B cell (primary cell): Measurements from ENCODE around the gene URGCP. TPM values are rescaled to one million over a fixed set of nuclear protein-coding genes. Genes with fewer than 3 reads are reported as not detected.

ENCODE experiments used
- ATAC-seq: fragments of 200-7000 bp; cut with Tn5 transposase; one replicate; pipeline ENCODE4 v1.10.0; 2021; ENCODE audit warnings: low read depth, mild to moderate bottlenecking, moderate number of reproducible peaks, moderate library complexity
- CTCF ChIA-PET: fragments of 350-600 bp; sonication (Branson Sonifier 250); formaldehyde crosslinking; loops from one replicate; lab custom pipeline; 2021; ENCODE audit warnings: antibody characterized with exemption, inconsistent platforms; lab: Charles Lee
- POLR2A ChIA-PET: fragments of 350-600 bp; sonication (Branson Sonifier 250); formaldehyde crosslinking; loops from one replicate; lab custom pipeline; 2021; ENCODE audit warnings: antibody characterized with exemption; lab: Charles Lee
- DNase-seq: peaks from one replicate; pipeline ENCODE4 v3.0.0; 2013
- H2AFZ ChIP-seq: 2 replicates; pipeline ENCODE4 v1.6.1; 2012; ENCODE audit warnings: mild to moderate bottlenecking, low read depth, low read length; ENCODE audit not compliant: insufficient read depth, poor library complexity, severe bottlenecking
- H3K27ac ChIP-seq, 2 donors: 1 replicate in 1 of 2; 2 replicates in 1 of 2; pipeline ENCODE4 v1.5.1; 2012 to 2013; ENCODE audit warnings: low read length in 2 of 2, mild to moderate bottlenecking in 2 of 2, moderate library complexity in 1 of 2
- H3K27me3 ChIP-seq, 4 experiments: fragments of 200-600 bp in 1 of 4; sonication (generic) in 1 of 4; replicated peaks in 1 of 4; 1 replicate in 2 of 4; 2 replicates in 2 of 4; pipeline versions ENCODE4 v1.6.1 to v1.7.0; 2013 to 2016; ENCODE audit warnings: low read length in 3 of 4, mild to moderate bottlenecking in 2 of 4, mixed read lengths in 1 of 4, moderate library complexity in 1 of 4; ENCODE audit not compliant: insufficient read depth in 4 of 4, control insufficient read depth in 3 of 4; ENCODE audit errors: control extremely low read depth in 1 of 4
- H3K36me3 ChIP-seq, 2 experiments: replicated peaks in 1 of 2; 1 replicate in 1 of 2; 2 replicates in 1 of 2; pipeline versions ENCODE4 v1.6.1 to v1.7.1; 2013; ENCODE audit warnings: low read length in 1 of 2; ENCODE audit not compliant: insufficient read depth in 2 of 2, control insufficient read depth in 1 of 2; ENCODE audit errors: control extremely low read depth in 1 of 2, extremely low read depth in 1 of 2
- H3K4me1 ChIP-seq, 2 donors: fragments of 200-600 bp in 1 of 2; sonication (generic) in 1 of 2; 1 replicate in 1 of 2; 2 replicates in 1 of 2; pipeline versions ENCODE4 v1.5.1 to v1.6.1; 2013 to 2017; ENCODE audit warnings: low read length in 2 of 2; ENCODE audit not compliant: control insufficient read depth in 2 of 2, insufficient read depth in 2 of 2
- H3K4me2 ChIP-seq: replicated peaks from 2 replicates; pipeline ENCODE3; 2012; ENCODE audit warnings: mild to moderate bottlenecking, low read depth, low read length; ENCODE audit not compliant: poor library complexity, severe bottlenecking
- H3K4me3 ChIP-seq, 5 experiments: fragments of 200-600 bp in 1 of 5; sonication (generic) in 1 of 5; 1 replicate in 3 of 5; 2 replicates in 2 of 5; pipeline versions ENCODE4 v1.5.1 to v1.7.0; 2011 to 2016; ENCODE audit warnings: low read length in 4 of 5, mild to moderate bottlenecking in 4 of 5, low read depth in 2 of 5, control low read depth in 1 of 5, moderate library complexity in 1 of 5; ENCODE audit not compliant: insufficient read depth in 1 of 5; ENCODE audit errors: control extremely low read depth in 1 of 5, extremely low read depth in 1 of 5
- H3K79me2 ChIP-seq: fragments of 200-600 bp; sonication (generic); one replicate; pipeline ENCODE4 v1.6.0; 2016; ENCODE audit warnings: low read length; ENCODE audit not compliant: control insufficient read depth, insufficient read depth
- H3K9ac ChIP-seq: fragments of 200-600 bp; sonication (generic); 2 replicates; pipeline ENCODE4 v1.6.1; 2017; ENCODE audit warnings: mild to moderate bottlenecking, low read length, moderate library complexity
- H3K9me3 ChIP-seq, 3 donors: one replicate each; pipeline versions ENCODE4 v1.6.1 to v1.7.1; 2013; ENCODE audit warnings: low read length in 2 of 3; ENCODE audit not compliant: control insufficient read depth in 2 of 3, insufficient read depth in 1 of 3; ENCODE audit errors: control extremely low read depth in 1 of 3
- H4K20me1 ChIP-seq: 2 replicates; pipeline ENCODE4 v1.6.0; 2012; ENCODE audit warnings: mild to moderate bottlenecking, low read length; ENCODE audit not compliant: insufficient read depth, control insufficient read depth, poor library complexity, severe bottlenecking
- H3K27ac Mint-ChIP-seq: one replicate; pipeline ENCODE4 v1.8.0; 2021; ENCODE audit warnings: mixed read lengths
- H3K27me3 Mint-ChIP-seq: one replicate; pipeline ENCODE4 v1.8.0; 2021; ENCODE audit warnings: mixed read lengths
- H3K4me1 Mint-ChIP-seq: one replicate; pipeline ENCODE4 v1.8.0; 2021; ENCODE audit warnings: mixed read lengths
- H3K4me3 Mint-ChIP-seq: one replicate; pipeline ENCODE4 v1.8.0; 2021; ENCODE audit warnings: mixed read lengths
- H3K9me3 Mint-ChIP-seq: one replicate; pipeline ENCODE4 v1.8.0; 2022; ENCODE audit warnings: mixed read lengths; ENCODE audit not compliant: insufficient read depth
- CTCF ChIP-seq: fragments of 200-600 bp; IDR thresholded peaks from one replicate; pipeline ENCODE4 v1.8.0; 2022; ENCODE audit warnings: antibody characterized with exemption, mild to moderate bottlenecking
- EZH2 ChIP-seq: IDR thresholded peaks from 2 replicates; pipeline ENCODE4 v1.6.1; 2012; ENCODE audit warnings: borderline replicate concordance, low read depth, mild to moderate bottlenecking, moderate library complexity, low read length; ENCODE audit not compliant: insufficient read depth, poor library complexity, severe bottlenecking
- WGBS: methylation state at CpG from one replicate; pipeline ENCODE4 v1.1.5; 2013; ENCODE audit warnings: missing lambda C conversion rate; ENCODE audit not compliant: insufficient coverage; 5-methylcytosine and 5-hydroxymethylcytosine counted together
- intact Hi-C: fragments of 100-400 bp; cut with micrococcal nuclease; formaldehyde crosslinking; loops from one replicate; pipeline ENCODE4 v1.10.0; 2022
- polyA plus RNA-seq: library from polyadenylated mRNA; depleted of rRNA; stranded (reverse); fragments of >200 nt; gene quantifications from 2 replicates; pipeline ENCODE4 v1.2.3, GENCODE V29; 2012
- total RNA-seq, 2 donors: library from RNA; stranded (reverse); fragments of 120-200 nt in 1 of 2; gene quantifications; 1 replicate in 1 of 2; 2 replicates in 1 of 2; pipeline versions ENCODE4 v1.2.3 to v1.2.4, GENCODE V29; 2013 to 2022

Gene URGCP
- total and polyA plus RNA-seq, 2 donors (not counting 1 experiment from before 2014, with no cell fraction given) = 16.5 to 25.1 TPM

- Histone ChIP-seq H3K27ac (no peak overlapping the region), H3K4me2 (no peak overlapping the region), H3K4me3 (no peak overlapping the region), H3K4me1 (peaks cover 15% of the 10 kb centered on the region in 2 donors), H3K79me2 (no peaks in the 10 kb centered on the region), H3K27me3 (no peaks in the 10 kb centered on the region), H4K20me1 (no peaks in the 10 kb centered on the region), H3K9ac (no peak overlapping the region), H2AFZ (no peak overlapping the region), H3K36me3 (peaks cover 0 to 27% of the 10 kb centered on the region in 2 experiments), H3K9me3 (peaks cover 0 to 3% (median 0%) of the 10 kb centered on the region in 3 donors)
- peaks cover 28% of the 10 kb centered on the region for H3K4me1 Mint-ChIP-seq
- ChIA-PET POLR2A (no interaction called here), CTCF (no interaction called here)
- no peak overlapping the region for H3K27ac Mint-ChIP-seq
- no peaks in the 10 kb centered on the region for H3K9me3 Mint-ChIP-seq
- H3K27me3 Mint-ChIP-seq = no peaks in the 10 kb centered on the region
- intact Hi-C loops = no loop called here
- no peak overlapping the region for H3K4me3 Mint-ChIP-seq
- ATAC-seq (no peak), DNase-seq (no peak)
- WGBS = 96% methylated on average over 5 of the region's 5 CpGs
- no peak for TF ChIP-seq CTCF
- TF ChIP-seq EZH2 = no peak
These were observed 33.1 kb downstream of the URGCP start for GRCh38 chr7:43873300-43873699.

- DNase-seq = no peak
- intact Hi-C loops = no loop called here
- POLR2A ChIA-PET = no interaction called here
- Histone ChIP-seq H3K9ac (no peak overlapping the region), H3K9me3 (peaks cover 0 to 3% (median 0%) of the 10 kb centered on the region in 3 donors), H3K36me3 (peaks cover 0 to 24% of the 10 kb centered on the region in 2 experiments), H2AFZ (no peak overlapping the region), H3K27ac (no peak overlapping the region), H3K27me3 (no peaks in the 10 kb centered on the region), H3K4me3 (no peak overlapping the region), H3K79me2 (no peaks in the 10 kb centered on the region), H3K4me1 (peaks cover 19 to 20% of the 10 kb centered on the region in 2 donors), H4K20me1 (no peaks in the 10 kb centered on the region), H3K4me2 (no peak overlapping the region)
- ATAC-seq = no peak
- TF ChIP-seq CTCF (no peak), EZH2 (no peak)
- no peaks in the 10 kb centered on the region for H3K9me3 Mint-ChIP-seq
- CTCF ChIA-PET = no interaction called here
- H3K27me3 Mint-ChIP-seq = no peaks in the 10 kb centered on the region
- H3K27ac Mint-ChIP-seq = no peak overlapping the region
- H3K4me1 Mint-ChIP-seq = peaks cover 33% of the 10 kb centered on the region
- WGBS = 76% methylated on average over 6 of the region's 7 CpGs
- H3K4me3 Mint-ChIP-seq = no peak overlapping the region
These were observed 33.8 kb downstream of the URGCP start for GRCh38 chr7:43872406-43873110.
